ENCODE results near the gene SCNN1A. TPM values are rescaled to one million over a fixed set of nuclear protein-coding genes. Genes with fewer than 3 reads are reported as not detected.

SCNN1A gene
- total RNA-seq, 1 donor from 2014 or later, result 0.74 TPM

DNA sequence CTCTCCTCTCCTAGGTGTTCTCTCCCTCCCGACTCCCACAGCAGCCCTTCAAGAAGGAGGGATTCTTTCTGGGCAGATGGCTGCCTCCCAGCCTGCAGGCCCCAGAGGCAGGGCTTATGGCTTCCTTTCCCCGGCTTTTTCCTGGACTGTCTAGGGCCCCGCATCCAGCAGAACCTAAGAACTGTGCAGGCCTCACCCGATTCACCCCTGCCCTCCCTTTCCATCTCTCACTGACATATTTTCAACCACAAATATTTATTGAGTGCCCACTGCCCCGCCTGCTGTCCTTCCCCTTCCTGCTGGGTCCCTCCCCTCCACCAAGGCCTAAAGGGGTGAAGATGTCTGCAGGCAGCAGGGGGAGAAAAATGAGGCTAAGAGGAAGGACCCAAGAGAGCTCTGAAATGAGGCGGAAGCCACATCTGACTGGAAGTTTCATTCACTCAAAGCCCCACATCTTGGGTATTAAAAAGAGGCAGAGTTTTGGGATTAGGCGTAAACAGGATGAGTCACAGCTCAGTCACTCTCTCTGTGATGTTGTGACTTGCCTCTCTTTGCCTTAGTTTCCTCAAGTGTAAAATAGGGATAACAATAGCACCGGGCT lies 2.9 kb downstream of the SCNN1A start:
- H3K27ac Mint-ChIP-seq (ENCODE audit: unreplicated experiment), result no peak overlapping the region
- no peaks in the 10 kb centered on the region for H3K36me3 Mint-ChIP-seq (ENCODE audit: unreplicated experiment)
- DNase-seq, result no peak
- no peak overlapping the region for H3K4me3 Mint-ChIP-seq (ENCODE audit: unreplicated experiment)
- H3K9me3 Mint-ChIP-seq (ENCODE audit: unreplicated experiment), result peaks cover 4% of the 10 kb centered on the region
- TF ChIP-seq CTCF (IDR thresholded peaks at IDR 0.05; ENCODE audit: partially characterized antibody, unreplicated experiment), result no peak
- peaks cover 20% of the 10 kb centered on the region for H3K27me3 Mint-ChIP-seq (ENCODE audit: unreplicated experiment)
- H3K4me1 Mint-ChIP-seq (ENCODE audit: low read depth, unreplicated experiment), result peaks cover 9% of the 10 kb centered on the region

- TF ChIP-seq CTCF (IDR thresholded peaks at IDR 0.05; ENCODE audit: partially characterized antibody, unreplicated experiment), result no peak
- peaks cover 4% of the 10 kb centered on the region for H3K9me3 Mint-ChIP-seq (ENCODE audit: unreplicated experiment)
- no peaks in the 10 kb centered on the region for H3K36me3 Mint-ChIP-seq (ENCODE audit: unreplicated experiment)
- H3K4me1 Mint-ChIP-seq (ENCODE audit: low read depth, unreplicated experiment), result peaks cover 8% of the 10 kb centered on the region
- no peak overlapping the region for H3K27ac Mint-ChIP-seq (ENCODE audit: unreplicated experiment)
- H3K4me3 Mint-ChIP-seq (ENCODE audit: unreplicated experiment), result no peak overlapping the region
- DNase-seq, result no peak
- peaks cover 15% of the 10 kb centered on the region for H3K27me3 Mint-ChIP-seq (ENCODE audit: unreplicated experiment)
These were observed 4.2 kb downstream of the SCNN1A start for GRCh38 chr12:6370994-6371754.

DNA sequence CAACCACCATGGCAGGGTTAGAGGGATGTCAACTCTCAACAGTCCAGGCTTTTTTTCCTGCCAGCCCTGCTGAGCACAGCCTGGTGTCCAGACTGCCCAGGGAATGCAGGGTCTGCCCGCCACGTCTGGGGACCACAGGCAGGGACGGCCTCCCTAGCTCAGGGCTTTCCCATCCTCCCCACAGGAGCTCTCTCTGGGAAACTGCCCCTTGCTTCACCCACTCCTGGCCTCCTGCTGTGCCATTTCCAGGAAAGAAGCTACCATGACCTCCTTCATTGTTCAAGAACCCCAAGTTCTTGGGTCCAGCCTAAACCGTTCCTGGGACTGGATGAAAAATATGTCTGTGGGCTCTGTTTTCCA lies 4.8 kb downstream of the SCNN1A start:
- peaks cover 4% of the 10 kb centered on the region for H3K9me3 Mint-ChIP-seq (ENCODE audit: unreplicated experiment)
- H3K4me3 Mint-ChIP-seq (ENCODE audit: unreplicated experiment), result no peak overlapping the region
- no peak overlapping the region for H3K27ac Mint-ChIP-seq (ENCODE audit: unreplicated experiment)
- DNase-seq, result no peak
- no peak for TF ChIP-seq CTCF (IDR thresholded peaks at IDR 0.05; ENCODE audit: partially characterized antibody, unreplicated experiment)
- H3K27me3 Mint-ChIP-seq (ENCODE audit: unreplicated experiment), result peaks cover 12% of the 10 kb centered on the region
- no peaks in the 10 kb centered on the region for H3K36me3 Mint-ChIP-seq (ENCODE audit: unreplicated experiment)
- H3K4me1 Mint-ChIP-seq (ENCODE audit: low read depth, unreplicated experiment), result peaks cover 8% of the 10 kb centered on the region

GRCh38 chr12:6369916-6370575 lies 5.3 kb downstream of the SCNN1A start:
- peaks cover 10% of the 10 kb centered on the region for H3K27me3 Mint-ChIP-seq (ENCODE audit: unreplicated experiment)
- no peak for TF ChIP-seq CTCF (IDR thresholded peaks at IDR 0.05; ENCODE audit: partially characterized antibody, unreplicated experiment)
- no peak for DNase-seq
- peaks cover 4% of the 10 kb centered on the region for H3K9me3 Mint-ChIP-seq (ENCODE audit: unreplicated experiment)
- H3K36me3 Mint-ChIP-seq (ENCODE audit: unreplicated experiment), result no peaks in the 10 kb centered on the region
- H3K4me1 Mint-ChIP-seq (ENCODE audit: low read depth, unreplicated experiment), result peaks cover 8% of the 10 kb centered on the region
- no peak overlapping the region for H3K27ac Mint-ChIP-seq (ENCODE audit: unreplicated experiment)
- no peak overlapping the region for H3K4me3 Mint-ChIP-seq (ENCODE audit: unreplicated experiment)
